T47D (cell line): ENCODE measurements around the gene ADH4.
"Not testable (repeated sequence)": the region's sequence is repeated elsewhere in the genome, so short reads cannot be mapped to it uniquely, and the experiment has no call there.

Experiments
- DNase-seq, 2 experiments: peaks; one replicate each; pipeline versions ENCODE4 v3.0.0 to v3.0.0-alpha.2; 2011 to 2012; ENCODE audit warnings: low read depth in 1 of 2, low spot score in 1 of 2
- JUND ChIP-seq: IDR thresholded peaks from 2 replicates; pipeline ENCODE4 v1.6.1; 2012; ENCODE audit warnings: low read depth
- in situ Hi-C: cut with HindIII; loops from 2 replicates; pipeline ENCODE4 v1.10.0; 2016; ENCODE audit warnings: low sequenced_read_pairs, low pct_unique_long_range_greater_than_20kb

ADH4 gene

GRCh38 chr4:99088481-99089365 lies 55.4 kb downstream of the ADH4 start, which contains the start of gene ADH5:
TSS of gene ADH5 (minus strand) at chr4:99088788. CDS start at chr4:99088700, 88 bp downstream.
- peak; percentile 47 to 80 for DNase-seq
- TF ChIP-seq JUND: no peak
- in situ Hi-C loops: no loop called here

- DNase-seq: peak; percentile 53 to 63
- in situ Hi-C loops: no loop called here
- no peak for TF ChIP-seq JUND
These were observed 56.1 kb downstream of the ADH4 start for GRCh38 chr4:99088023-99088449.

GRCh38 chr4:99084595-99084994 lies 59.5 kb downstream of the ADH4 start:
- in situ Hi-C loops: no loop called here
- no peak for TF ChIP-seq JUND
- DNase-seq: no peak

GRCh38 chr4:99082192-99082591 lies 61.9 kb downstream of the ADH4 start:
- DNase-seq: no peak
- TF ChIP-seq JUND: no peak
- in situ Hi-C loops: no loop called here

- in situ Hi-C loops, DNase-seq: not testable (repeated sequence)
These were observed 63.2 kb downstream of the ADH4 start for GRCh38 chr4:99080869-99081268.

GRCh38 chr4:99079625-99080295 lies 64.3 kb downstream of the ADH4 start:
- in situ Hi-C loops: no loop called here
- no peak for TF ChIP-seq JUND
- no peak for DNase-seq

- in situ Hi-C loops: no loop called here
- DNase-seq: no peak
- TF ChIP-seq JUND: no peak
These were observed 65.0 kb downstream of the ADH4 start for GRCh38 chr4:99078931-99079624.

GRCh38 chr4:99078336-99078735 lies 65.8 kb downstream of the ADH4 start:
- in situ Hi-C loops: no loop called here
- no peak for TF ChIP-seq JUND
- no peak for DNase-seq

GRCh38 chr4:99077177-99077576 lies 66.9 kb downstream of the ADH4 start:
- no peak for DNase-seq
- in situ Hi-C loops: no loop called here
- no peak for TF ChIP-seq JUND

GRCh38 chr4:99076292-99076976 lies 67.7 kb downstream of the ADH4 start:
- TF ChIP-seq JUND: no peak
- DNase-seq: no peak
- in situ Hi-C loops: no loop called here

- in situ Hi-C loops: no loop called here
- no peak for TF ChIP-seq JUND
- no peak for DNase-seq
These were observed 69.3 kb downstream of the ADH4 start for GRCh38 chr4:99074816-99075215.
